ENCODE data around the gene FLNC.

GRCh38 chr7:128810473-128810872 is 19.7 kb upstream of the FLNC start:
- TF ChIP-seq CTCF (IDR thresholded peaks at IDR 0.05) = no peak
- TF ChIP-seq POLR2A (IDR thresholded peaks at IDR 0.05) = no peak
